ENCODE measurements around the gene AKR1C3.
"Not testable (repeated sequence)": the region's sequence is repeated elsewhere in the genome, so short reads cannot be mapped to it uniquely, and the experiment has no call there.

AKR1C3 gene
- 0.86 to 4.1 (median 2.3) reads per million in 3 donors for total RNA-seq

GRCh38 chr10:5094265-5095205, at the start of gene AKR1C3:
AKR1C3 (plus strand) TSS chr10:5094414; CDS start chr10:5094445, 31 bp downstream.
- DNase-seq: no peak
- Histone ChIP-seq H3K27me3 (replicated peaks; ENCODE audit: control insufficient read depth, insufficient read depth, low read length, poor library complexity, severe bottlenecking) (no peaks in the 10 kb centered on the region), H3K27ac (ENCODE audit: insufficient read depth, low read length, poor library complexity, severe bottlenecking) (peak within 1 kb of the TSS; percentile 28), H3K4me1 (ENCODE audit: control insufficient read depth, insufficient read depth, low read length, poor library complexity, severe bottlenecking) (no peaks in the 10 kb centered on the region), H3K4me3 (ENCODE audit: insufficient read depth, low read depth, low read length, poor library complexity, severe bottlenecking) (peak within 1 kb of the TSS; percentile 55), H3K36me3 (ENCODE audit: control insufficient read depth, insufficient read depth, low read length) (no peaks in the 10 kb centered on the region), H3K9me3 (ENCODE audit: control insufficient read depth, low read length) (no peaks in the 10 kb centered on the region)

- H3K4me1 ChIP-seq (ENCODE audit: control insufficient read depth, insufficient read depth, low read length, poor library complexity, severe bottlenecking): no peaks in the 10 kb centered on the region
- DNase-seq: no peak
- H3K27me3 ChIP-seq (replicated peaks; ENCODE audit: control insufficient read depth, insufficient read depth, low read length, poor library complexity, severe bottlenecking): no peaks in the 10 kb centered on the region
- no peak overlapping the region for H3K4me3 ChIP-seq (ENCODE audit: insufficient read depth, low read depth, low read length, poor library complexity, severe bottlenecking)
- no peaks in the 10 kb centered on the region for H3K9me3 ChIP-seq (ENCODE audit: control insufficient read depth, low read length)
- no peak overlapping the region for H3K27ac ChIP-seq (ENCODE audit: insufficient read depth, low read length, poor library complexity, severe bottlenecking)
- H3K36me3 ChIP-seq (ENCODE audit: control insufficient read depth, insufficient read depth, low read length): no peaks in the 10 kb centered on the region
Observed at GRCh38 chr10:5045095-5045494, 49.1 kb upstream of the AKR1C3 start.

GRCh38 chr10:5046410-5046809, 47.8 kb upstream of the AKR1C3 start:
- Histone ChIP-seq H3K9me3 (ENCODE audit: control insufficient read depth, low read length) (no peaks in the 10 kb centered on the region), H3K27ac (ENCODE audit: insufficient read depth, low read length, poor library complexity, severe bottlenecking) (no peak overlapping the region), H3K4me1 (ENCODE audit: control insufficient read depth, insufficient read depth, low read length, poor library complexity, severe bottlenecking) (no peaks in the 10 kb centered on the region), H3K36me3 (ENCODE audit: control insufficient read depth, insufficient read depth, low read length) (no peaks in the 10 kb centered on the region), H3K4me3 (ENCODE audit: insufficient read depth, low read depth, low read length, poor library complexity, severe bottlenecking) (no peak overlapping the region), H3K27me3 (replicated peaks; ENCODE audit: control insufficient read depth, insufficient read depth, low read length, poor library complexity, severe bottlenecking) (no peaks in the 10 kb centered on the region)
- DNase-seq: no peak

- H3K27me3 ChIP-seq (replicated peaks; ENCODE audit: control insufficient read depth, insufficient read depth, low read length, poor library complexity, severe bottlenecking); H3K9me3 ChIP-seq (ENCODE audit: control insufficient read depth, low read length); H3K36me3 ChIP-seq (ENCODE audit: control insufficient read depth, insufficient read depth, low read length); H3K4me3 ChIP-seq (ENCODE audit: insufficient read depth, low read depth, low read length, poor library complexity, severe bottlenecking); DNase-seq; H3K27ac ChIP-seq (ENCODE audit: insufficient read depth, low read length, poor library complexity, severe bottlenecking); H3K4me1 ChIP-seq (ENCODE audit: control insufficient read depth, insufficient read depth, low read length, poor library complexity, severe bottlenecking): not testable (repeated sequence)
Observed at GRCh38 chr10:5047055-5047454, 47.2 kb upstream of the AKR1C3 start.

GRCh38 chr10:5047912-5048628, 46.1 kb upstream of the AKR1C3 start:
- no peaks in the 10 kb centered on the region for H3K9me3 ChIP-seq (ENCODE audit: control insufficient read depth, low read length)
- H3K27ac ChIP-seq (ENCODE audit: insufficient read depth, low read length, poor library complexity, severe bottlenecking): no peak overlapping the region
- H3K4me3 ChIP-seq (ENCODE audit: insufficient read depth, low read depth, low read length, poor library complexity, severe bottlenecking): no peak overlapping the region
- H3K4me1 ChIP-seq (ENCODE audit: control insufficient read depth, insufficient read depth, low read length, poor library complexity, severe bottlenecking): no peaks in the 10 kb centered on the region
- DNase-seq: no peak
- H3K27me3 ChIP-seq (replicated peaks; ENCODE audit: control insufficient read depth, insufficient read depth, low read length, poor library complexity, severe bottlenecking): no peaks in the 10 kb centered on the region
- H3K36me3 ChIP-seq (ENCODE audit: control insufficient read depth, insufficient read depth, low read length): no peaks in the 10 kb centered on the region

- not testable (repeated sequence) for H3K27me3 ChIP-seq (replicated peaks; ENCODE audit: control insufficient read depth, insufficient read depth, low read length, poor library complexity, severe bottlenecking); H3K36me3 ChIP-seq (ENCODE audit: control insufficient read depth, insufficient read depth, low read length); DNase-seq; H3K9me3 ChIP-seq (ENCODE audit: control insufficient read depth, low read length); H3K4me1 ChIP-seq (ENCODE audit: control insufficient read depth, insufficient read depth, low read length, poor library complexity, severe bottlenecking); H3K4me3 ChIP-seq (ENCODE audit: insufficient read depth, low read depth, low read length, poor library complexity, severe bottlenecking); H3K27ac ChIP-seq (ENCODE audit: insufficient read depth, low read length, poor library complexity, severe bottlenecking)
Observed at GRCh38 chr10:5052951-5053500, 41.2 kb upstream of the AKR1C3 start.

- not testable (repeated sequence) for H3K9me3 ChIP-seq (ENCODE audit: control insufficient read depth, low read length); H3K36me3 ChIP-seq (ENCODE audit: control insufficient read depth, insufficient read depth, low read length); H3K4me1 ChIP-seq (ENCODE audit: control insufficient read depth, insufficient read depth, low read length, poor library complexity, severe bottlenecking); H3K27ac ChIP-seq (ENCODE audit: insufficient read depth, low read length, poor library complexity, severe bottlenecking); DNase-seq; H3K27me3 ChIP-seq (replicated peaks; ENCODE audit: control insufficient read depth, insufficient read depth, low read length, poor library complexity, severe bottlenecking); H3K4me3 ChIP-seq (ENCODE audit: insufficient read depth, low read depth, low read length, poor library complexity, severe bottlenecking)
Observed at GRCh38 chr10:5054831-5055230, 39.4 kb upstream of the AKR1C3 start.

- not testable (repeated sequence) for H3K36me3 ChIP-seq (ENCODE audit: control insufficient read depth, insufficient read depth, low read length); H3K9me3 ChIP-seq (ENCODE audit: control insufficient read depth, low read length); H3K4me1 ChIP-seq (ENCODE audit: control insufficient read depth, insufficient read depth, low read length, poor library complexity, severe bottlenecking); H3K4me3 ChIP-seq (ENCODE audit: insufficient read depth, low read depth, low read length, poor library complexity, severe bottlenecking); DNase-seq; H3K27ac ChIP-seq (ENCODE audit: insufficient read depth, low read length, poor library complexity, severe bottlenecking); H3K27me3 ChIP-seq (replicated peaks; ENCODE audit: control insufficient read depth, insufficient read depth, low read length, poor library complexity, severe bottlenecking)
Observed at GRCh38 chr10:5059267-5059666, 34.9 kb upstream of the AKR1C3 start.

GRCh38 chr10:5060791-5061190, 33.4 kb upstream of the AKR1C3 start:
- not testable (repeated sequence) for H3K9me3 ChIP-seq (ENCODE audit: control insufficient read depth, low read length); H3K4me3 ChIP-seq (ENCODE audit: insufficient read depth, low read depth, low read length, poor library complexity, severe bottlenecking); H3K36me3 ChIP-seq (ENCODE audit: control insufficient read depth, insufficient read depth, low read length); H3K27ac ChIP-seq (ENCODE audit: insufficient read depth, low read length, poor library complexity, severe bottlenecking); H3K4me1 ChIP-seq (ENCODE audit: control insufficient read depth, insufficient read depth, low read length, poor library complexity, severe bottlenecking); DNase-seq; H3K27me3 ChIP-seq (replicated peaks; ENCODE audit: control insufficient read depth, insufficient read depth, low read length, poor library complexity, severe bottlenecking)

- no peak for DNase-seq
- no peak overlapping the region for H3K27ac ChIP-seq (ENCODE audit: insufficient read depth, low read length, poor library complexity, severe bottlenecking)
Observed at GRCh38 chr10:5064656-5065055, 29.6 kb upstream of the AKR1C3 start.

More at GRCh38 chr10:5064656-5065055, 29.6 kb upstream of the AKR1C3 start:
- Histone ChIP-seq H3K4me3 (ENCODE audit: insufficient read depth, low read depth, low read length, poor library complexity, severe bottlenecking) (no peak overlapping the region), H3K36me3 (ENCODE audit: control insufficient read depth, insufficient read depth, low read length) (no peaks in the 10 kb centered on the region), H3K9me3 (ENCODE audit: control insufficient read depth, low read length) (no peaks in the 10 kb centered on the region), H3K27me3 (replicated peaks; ENCODE audit: control insufficient read depth, insufficient read depth, low read length, poor library complexity, severe bottlenecking) (no peaks in the 10 kb centered on the region), H3K4me1 (ENCODE audit: control insufficient read depth, insufficient read depth, low read length, poor library complexity, severe bottlenecking) (no peaks in the 10 kb centered on the region)
